ENCODE measurements around the gene EPB41L4A.
"Not testable (repeated sequence)": the region's sequence is repeated elsewhere in the genome, so short reads cannot be mapped to it uniquely, and the experiment has no call there.

Gene EPB41L4A

GRCh38 chr5:112419164-112419985 lies at the start of gene EPB41L4A:
Gene EPB41L4A, minus strand, starts transcription at chr5:112419277. Its CDS starts 238 bp downstream, at chr5:112419039.
- DNase-seq (ENCODE audit: low spot score), result peak; percentile 30

- no peak for DNase-seq (ENCODE audit: low spot score)
Observed at GRCh38 chr5:112467485-112467884, 48.4 kb upstream of the EPB41L4A start.

GRCh38 chr5:112466261-112466660 lies 47.2 kb upstream of the EPB41L4A start:
- not testable (repeated sequence) for DNase-seq (ENCODE audit: low spot score)

- DNase-seq (ENCODE audit: low spot score), result not testable (repeated sequence)
Observed at GRCh38 chr5:112447187-112447760, 28.2 kb upstream of the EPB41L4A start.

- no peak for DNase-seq (ENCODE audit: low spot score)
Observed at GRCh38 chr5:112445626-112446350, 26.7 kb upstream of the EPB41L4A start.

GRCh38 chr5:112443932-112444331 lies 24.9 kb upstream of the EPB41L4A start:
- DNase-seq (ENCODE audit: low spot score), result not testable (repeated sequence)

GRCh38 chr5:112440031-112440430 lies 21.0 kb upstream of the EPB41L4A start:
- no peak for DNase-seq (ENCODE audit: low spot score)

- no peak for DNase-seq (ENCODE audit: low spot score)
Observed at GRCh38 chr5:112436144-112436543, 17.1 kb upstream of the EPB41L4A start.

- no peak for DNase-seq (ENCODE audit: low spot score)
Observed at GRCh38 chr5:112434641-112435040, 15.6 kb upstream of the EPB41L4A start.

- DNase-seq (ENCODE audit: low spot score), result not testable (repeated sequence)
Observed at GRCh38 chr5:112426202-112426601, 7.1 kb upstream of the EPB41L4A start.

GRCh38 chr5:112419986-112420864 lies 1.1 kb upstream of the EPB41L4A start:
- peak; percentile 60 for DNase-seq (ENCODE audit: low spot score)

GRCh38 chr5:112418659-112419163 lies 366 bp downstream of the EPB41L4A start:
- no peak for DNase-seq (ENCODE audit: low spot score)

- DNase-seq (ENCODE audit: low spot score), result no peak
Observed at GRCh38 chr5:112417931-112418658, 982 bp downstream of the EPB41L4A start.

GRCh38 chr5:112415552-112415951 lies 3.5 kb downstream of the EPB41L4A start:
- DNase-seq (ENCODE audit: low spot score), result no peak

- DNase-seq (ENCODE audit: low spot score), result no peak
Observed at GRCh38 chr5:112413611-112414010, 5.5 kb downstream of the EPB41L4A start.

- no peak for DNase-seq (ENCODE audit: low spot score)
Observed at GRCh38 chr5:112412346-112412745, 6.7 kb downstream of the EPB41L4A start.

GRCh38 chr5:112411903-112412302 lies 7.2 kb downstream of the EPB41L4A start:
- DNase-seq (ENCODE audit: low spot score), result no peak

GRCh38 chr5:112407666-112408065 lies 11.4 kb downstream of the EPB41L4A start:
- no peak for DNase-seq (ENCODE audit: low spot score)

- no peak for DNase-seq (ENCODE audit: low spot score)
Observed at GRCh38 chr5:112407240-112407639, 11.8 kb downstream of the EPB41L4A start.

GRCh38 chr5:112403069-112403468 lies 16.0 kb downstream of the EPB41L4A start:
- DNase-seq (ENCODE audit: low spot score), result no peak

- DNase-seq (ENCODE audit: low spot score), result no peak
Observed at GRCh38 chr5:112401924-112402323, 17.2 kb downstream of the EPB41L4A start.

All from AG08396 (cell line).